Measurements from ENCODE around the gene UBE3D. TPM values are rescaled to one million over a fixed set of nuclear protein-coding genes. Genes with fewer than 3 reads are reported as not detected.

Gene UBE3D
- total and polyA plus RNA-seq, 2 of the 4 experiments (the other 2 are of a cell fraction) = 3.2 to 6.3 TPM

GRCh38 chr6:83042467-83043053, 23.1 kb downstream of the UBE3D start:
- POLR2A ChIA-PET (ENCODE audit: unreplicated experiment) = no interaction called here
- H3K4me2 ChIP-seq (ENCODE audit: low read depth, low read length) = no peak overlapping the region
- CTCF ChIA-PET = no interaction called here

More at GRCh38 chr6:83042467-83043053, 23.1 kb downstream of the UBE3D start:
- no peak overlapping the region for H4K8ac ChIP-seq (ENCODE audit: low read depth in 2 of 2, low read length in 2 of 2)
- WGBS, 2 experiments (ENCODE audit: extremely low coverage in 2 of 2, insufficient read length in 1 of 2) = no CpG with 5 or more reads among the region's 4 CpGs
- no peak overlapping the region for H3K9ac ChIP-seq (ENCODE audit: low read depth, low read length)
- no peak overlapping the region for H2BK20ac ChIP-seq (ENCODE audit: low read depth, low read length)
- no peak overlapping the region for H2AK5ac ChIP-seq (ENCODE audit: low read depth, low read length)
- H3K23ac ChIP-seq (ENCODE audit: low read depth, low read length) = no peak overlapping the region
- H3K4me3 ChIP-seq (ENCODE audit: insufficient read depth, low read depth, low read length) = no peak overlapping the region
- H3K4me1 ChIP-seq (ENCODE audit: control insufficient read depth, insufficient read depth, low read length) = no peaks in the 10 kb centered on the region
- DNase-seq (no peak), ATAC-seq (ENCODE audit: low read depth) (no peak)
- no peak overlapping the region for H3K27ac ChIP-seq (ENCODE audit: insufficient read depth, low read length)
- H2BK15ac ChIP-seq (ENCODE audit: low read depth, low read length) = no peak overlapping the region
- TF ChIP-seq MXI1 (IDR thresholded peaks at IDR 0.05; ENCODE audit: borderline replicate concordance, low read depth, low read length) (no peak), RFX5 (IDR thresholded peaks at IDR 0.05; ENCODE audit: low read depth, low read length) (no peak), MAZ (IDR thresholded peaks at IDR 0.05; ENCODE audit: borderline replicate concordance, low read depth, low read length) (no peak), BHLHE40 (IDR thresholded peaks at IDR 0.05; ENCODE audit: low read depth, low read length) (no peak), NFE2L2 (IDR thresholded peaks at IDR 0.05; ENCODE audit: low read depth, low read length) (no peak), RCOR1 (IDR thresholded peaks at IDR 0.05; ENCODE audit: insufficient replicate concordance, low read length) (no peak), CEBPB (IDR thresholded peaks at IDR 0.05; ENCODE audit: low read depth, low read length) (no peak)
- TF ChIP-seq, protein P1, sequence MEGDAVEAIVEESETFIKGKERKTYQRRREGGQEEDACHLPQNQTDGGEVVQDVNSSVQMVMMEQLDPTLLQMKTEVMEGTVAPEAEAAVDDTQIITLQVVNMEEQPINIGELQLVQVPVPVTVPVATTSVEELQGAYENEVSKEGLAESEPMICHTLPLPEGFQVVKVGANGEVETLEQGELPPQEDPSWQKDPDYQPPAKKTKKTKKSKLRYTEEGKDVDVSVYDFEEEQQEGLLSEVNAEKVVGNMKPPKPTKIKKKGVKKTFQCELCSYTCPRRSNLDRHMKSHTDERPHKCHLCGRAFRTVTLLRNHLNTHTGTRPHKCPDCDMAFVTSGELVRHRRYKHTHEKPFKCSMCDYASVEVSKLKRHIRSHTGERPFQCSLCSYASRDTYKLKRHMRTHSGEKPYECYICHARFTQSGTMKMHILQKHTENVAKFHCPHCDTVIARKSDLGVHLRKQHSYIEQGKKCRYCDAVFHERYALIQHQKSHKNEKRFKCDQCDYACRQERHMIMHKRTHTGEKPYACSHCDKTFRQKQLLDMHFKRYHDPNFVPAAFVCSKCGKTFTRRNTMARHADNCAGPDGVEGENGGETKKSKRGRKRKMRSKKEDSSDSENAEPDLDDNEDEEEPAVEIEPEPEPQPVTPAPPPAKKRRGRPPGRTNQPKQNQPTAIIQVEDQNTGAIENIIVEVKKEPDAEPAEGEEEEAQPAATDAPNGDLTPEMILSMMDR (conservative IDR thresholded peaks at IDR 0.05; ENCODE audit: low read depth, low read length) = no peak
- no peak overlapping the region for H3K18ac ChIP-seq (ENCODE audit: low read depth, low read length)
- H2AFZ ChIP-seq (replicated peaks; ENCODE audit: low read length, poor library complexity) = no peak overlapping the region
- in situ Hi-C loops (cut with MboI; ENCODE audit: low sequenced_read_pairs) = no loop called here
- dilution Hi-C loops (cut with HindIII; ENCODE audit: low sequenced_read_pairs, unreplicated experiment) = no loop called here
- intact Hi-C loops (cut with micrococcal nuclease) = no loop called here
- BruUV-seq (replicated peaks) = no TSS peak
- H2BK5ac ChIP-seq (ENCODE audit: low read depth, low read length, poor library complexity, severe bottlenecking) = no peak overlapping the region
- H3K79me1 ChIP-seq (ENCODE audit: low read depth in 1 of 2, low read length in 2 of 2) = no peaks in the 10 kb centered on the region
- no peaks in the 10 kb centered on the region for H3K9me3 ChIP-seq (ENCODE audit: control insufficient read depth, insufficient read depth, low read length)
- H4K91ac ChIP-seq (ENCODE audit: insufficient read depth, low read depth, low read length) = no peak overlapping the region
- no peaks in the 10 kb centered on the region for H4K20me1 ChIP-seq (ENCODE audit: insufficient read depth, low read length)
- H3K27me3 ChIP-seq (ENCODE audit: control insufficient read depth, insufficient read depth, low read length) = no peaks in the 10 kb centered on the region
- no peak overlapping the region for H2AK9ac ChIP-seq (replicated peaks; ENCODE audit: low read depth, low read length, poor library complexity)
- H3K36me3 ChIP-seq (ENCODE audit: control insufficient read depth, insufficient read depth, low read length) = no peaks in the 10 kb centered on the region; the same call in 1 of the 2 replicates
- H3K14ac ChIP-seq (replicated peaks; ENCODE audit: low read depth, low read length) = no peak overlapping the region
- no peaks in the 10 kb centered on the region; the same call in 1 of the 2 replicates for H3K9me1 ChIP-seq (ENCODE audit: insufficient read depth, low read length)
- no peak overlapping the region for H2BK120ac ChIP-seq (ENCODE audit: low read depth, low read length)
- no peak overlapping the region for H3K56ac ChIP-seq (ENCODE audit: extremely low read depth, insufficient read depth, low read length)
- H4K5ac ChIP-seq (ENCODE audit: low read depth, low read length) = no peak overlapping the region
- H3K4ac ChIP-seq (ENCODE audit: low read depth, low read length) = no peak overlapping the region

Data from IMR-90 (cell line).